ENCODE results near the gene C1QTNF5.

The C1QTNF5 gene

GRCh38 chr11:119290894-119291497 is 49.7 kb downstream of the C1QTNF5 start:
- WGBS: 96% methylated on average over 10 of the region's 10 CpGs
- Histone ChIP-seq H3K27ac (ENCODE audit: low read depth, low read length) (no peak overlapping the region), H3K9me3 (ENCODE audit: insufficient read depth, low read depth, low read length) (peaks cover 4% of the 10 kb centered on the region; the same call in 1 of the 2 replicates), H3K4me1 (ENCODE audit: insufficient read depth, low read length) (no peaks in the 10 kb centered on the region), H3K4me3 (ENCODE audit: low read length) (no peak overlapping the region), H3K27me3 (ENCODE audit: insufficient read depth, low read length) (no peaks in the 10 kb centered on the region), H3K9ac (ENCODE audit: low read depth, low read length) (no peak overlapping the region), H3K36me3 (ENCODE audit: insufficient read depth, low read length) (peaks cover 66% of the 10 kb centered on the region)

Data from HUES64 (cell line).